ENCODE results near the gene SHQ1. TPM values are rescaled to one million over a fixed set of nuclear protein-coding genes. Genes with fewer than 3 reads are reported as not detected.

SHQ1 gene
- total and polyA plus RNA-seq, 9 of the 15 experiments (the other 6 are each of a cell fraction or from before 2014, with no cell fraction given) = 9.2 to 25.0 (median 14.1) TPM

DNA sequence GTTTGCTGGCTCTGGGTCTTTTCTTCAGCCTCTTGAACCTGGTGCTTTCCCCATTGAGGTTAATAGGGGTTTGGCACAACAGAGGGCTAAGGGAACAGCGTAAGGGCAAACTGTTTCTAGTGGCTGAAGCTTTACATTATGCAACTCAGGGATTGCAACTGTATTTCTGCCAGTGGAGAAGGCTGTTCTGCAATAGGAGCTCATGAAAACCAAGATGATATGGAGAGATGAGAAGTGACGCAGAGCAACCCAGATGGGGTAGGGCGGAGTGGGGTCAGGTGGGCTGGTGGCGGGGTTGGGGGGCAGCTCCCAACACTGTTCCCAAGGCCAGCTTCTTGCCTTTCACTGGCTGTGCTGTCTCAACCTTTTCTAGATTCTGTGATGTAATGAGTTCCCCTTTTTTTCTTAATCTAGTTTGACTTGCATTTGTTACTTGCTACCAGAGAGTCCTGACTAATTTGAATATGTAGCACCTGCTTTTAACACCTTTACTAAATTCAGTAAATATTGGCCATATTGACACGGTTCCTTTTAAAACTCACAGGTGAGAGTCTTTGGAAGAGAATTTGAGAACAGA is 46.8 kb upstream of the SHQ1 start:
- Histone ChIP-seq H2AFZ (ENCODE audit: low read depth, low read length) (no peak overlapping the region), H3K36me3 (ENCODE audit: control insufficient read depth, insufficient read depth, low read length) (no peaks in the 10 kb centered on the region), H3K4me3 (no peak overlapping the region), H3K9me1 (ENCODE audit: control insufficient read depth, insufficient read depth, low read length) (no peaks in the 10 kb centered on the region), H3K79me2 (ENCODE audit: control insufficient read depth, insufficient read depth, low read length) (no peaks in the 10 kb centered on the region), H3K9me3 (replicated peaks; ENCODE audit: control insufficient read depth, insufficient read depth, low read depth, low read length) (no peaks in the 10 kb centered on the region), H3K4me2 (ENCODE audit: insufficient read depth, low read length) (no peak overlapping the region), H4K20me1 (replicated peaks; ENCODE audit: control insufficient read depth, insufficient read depth, low read length) (no peaks in the 10 kb centered on the region), H3K9ac (ENCODE audit: insufficient read depth in 1 of 2, low read depth in 2 of 2, low read length in 2 of 2) (no peak overlapping the region), H3K27me3 (ENCODE audit: control insufficient read depth in 2 of 2, insufficient read depth in 2 of 2, low read length in 2 of 2) (no peaks in the 10 kb centered on the region), H3K27ac (ENCODE audit: extremely low read depth, low read depth, low read length) (no peak overlapping the region), H3K4me1 (replicated peaks in 1 of 2; ENCODE audit: control insufficient read depth in 2 of 2, insufficient read depth in 2 of 2, low read length in 2 of 2) (peaks cover 0 to 11% of the 10 kb centered on the region in 2 experiments; a peak in 3 of 5 replicates)
- FAIRE-seq = no peak
- TF ChIP-seq SAP30 (IDR thresholded peaks at IDR 0.05; ENCODE audit: borderline replicate concordance, insufficient read depth, low read depth, low read length, poor library complexity, severe bottlenecking) (no peak), SPI1 (IDR thresholded peaks at IDR 0.05; ENCODE audit: borderline replicate concordance, low read depth, low read length) (peak; percentile 48; the same call in 1 of the 2 replicates)
- CTCF ChIA-PET (ENCODE audit: low intra/inter-chr PET ratio) = no interaction called here
- no peak for ATAC-seq
- DNase-seq (ENCODE audit: extremely low read depth in 1 of 4, low spot score in 3 of 4) = no peak
- in situ Hi-C loops (cut with MboI) (no loop called here), intact Hi-C loops (cut with micrococcal nuclease) (no loop called here)
- POLR2A ChIA-PET = no interaction called here
- WGBS (ENCODE audit: insufficient coverage, low coverage, missing lambda C conversion rate) = 40% methylated on average over 2 of the region's 5 CpGs
- no TSS peak for BruUV-seq (replicated peaks)

DNA sequence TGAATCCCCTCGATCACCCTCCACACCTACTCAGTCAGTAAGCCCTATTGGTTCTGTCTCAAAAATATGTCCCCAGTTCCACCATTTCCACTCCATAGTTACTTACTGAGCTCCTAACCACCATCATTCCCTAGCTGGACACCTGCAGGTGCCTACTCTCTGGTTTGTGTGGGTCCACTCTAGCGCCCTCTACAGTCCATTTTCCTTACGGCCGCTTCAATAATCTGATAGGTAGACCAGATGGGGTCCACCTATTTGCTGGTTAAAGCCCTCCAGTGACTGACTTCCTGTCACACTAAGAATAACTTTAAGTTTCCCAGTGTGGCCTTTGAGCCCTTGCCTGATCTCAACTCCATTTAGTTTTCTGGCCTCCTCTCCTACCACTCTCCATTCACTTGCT is 44.6 kb upstream of the SHQ1 start:
- intact Hi-C loops (cut with micrococcal nuclease) (no loop called here), in situ Hi-C loops (cut with MboI) (no loop called here)
- peaks cover 4 to 14% of the 10 kb centered on the region in 2 experiments; a peak in 3 of 5 replicates for H3K4me1 ChIP-seq (replicated peaks in 1 of 2; ENCODE audit: control insufficient read depth in 2 of 2, insufficient read depth in 2 of 2, low read length in 2 of 2)
- no peak overlapping the region for H3K4me2 ChIP-seq (ENCODE audit: insufficient read depth, low read length)
- peak; percentile 48 to 64 (median 63) for DNase-seq (ENCODE audit: extremely low read depth in 1 of 4, low spot score in 3 of 4)
- no peaks in the 10 kb centered on the region for H3K9me3 ChIP-seq (replicated peaks; ENCODE audit: control insufficient read depth, insufficient read depth, low read depth, low read length)
- H3K36me3 ChIP-seq (ENCODE audit: control insufficient read depth, insufficient read depth, low read length) = no peaks in the 10 kb centered on the region
- no peaks in the 10 kb centered on the region for H3K9me1 ChIP-seq (ENCODE audit: control insufficient read depth, insufficient read depth, low read length)
- POLR2A ChIA-PET = interaction anchor here (0.6 kb wide), 1 partner anchor 13 kb away, joined by 3 read pairs; no protein-coding TSS in a partner anchor
- ATAC-seq = peak; percentile 68
- no peaks in the 10 kb centered on the region for H4K20me1 ChIP-seq (replicated peaks; ENCODE audit: control insufficient read depth, insufficient read depth, low read length)
- no TSS peak for BruUV-seq (replicated peaks)
- 43% methylated on average over 4 of the region's 4 CpGs for WGBS (ENCODE audit: insufficient coverage, low coverage, missing lambda C conversion rate)
- no peak overlapping the region for H3K27ac ChIP-seq (ENCODE audit: extremely low read depth, low read depth, low read length)
- H3K9ac ChIP-seq (ENCODE audit: insufficient read depth in 1 of 2, low read depth in 2 of 2, low read length in 2 of 2) = no peak overlapping the region
- no peak overlapping the region for H3K4me3 ChIP-seq
- FAIRE-seq = no peak
- H3K79me2 ChIP-seq (ENCODE audit: control insufficient read depth, insufficient read depth, low read length) = no peaks in the 10 kb centered on the region
- H2AFZ ChIP-seq (ENCODE audit: low read depth, low read length) = no peak overlapping the region
- CTCF ChIA-PET (ENCODE audit: low intra/inter-chr PET ratio) = no interaction called here
- no peaks in the 10 kb centered on the region for H3K27me3 ChIP-seq (ENCODE audit: control insufficient read depth in 2 of 2, insufficient read depth in 2 of 2, low read length in 2 of 2)
- TF ChIP-seq SRSF1 (IDR thresholded peaks at IDR 0.05; ENCODE audit: low read depth, low read length) = no peak
- TF ChIP-seq, protein P1, sequence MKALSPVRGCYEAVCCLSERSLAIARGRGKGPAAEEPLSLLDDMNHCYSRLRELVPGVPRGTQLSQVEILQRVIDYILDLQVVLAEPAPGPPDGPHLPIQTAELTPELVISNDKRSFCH (CRISPR knock-in tag; IDR thresholded peaks at IDR 0.05) = no peak
- TF ChIP-seq, protein P1 (tag; IDR thresholded peaks at IDR 0.05) = no peak
- TF ChIP-seq RAD21 (CRISPR knock-in tag; conservative IDR thresholded peaks at IDR 0.05 in 1 of 2, IDR thresholded peaks at IDR 0.05 in 1 of 2) = peak in 1 of 2 experiments; percentile 20; a peak in 1 of 4 replicates
- TF ChIP-seq, protein P2, sequence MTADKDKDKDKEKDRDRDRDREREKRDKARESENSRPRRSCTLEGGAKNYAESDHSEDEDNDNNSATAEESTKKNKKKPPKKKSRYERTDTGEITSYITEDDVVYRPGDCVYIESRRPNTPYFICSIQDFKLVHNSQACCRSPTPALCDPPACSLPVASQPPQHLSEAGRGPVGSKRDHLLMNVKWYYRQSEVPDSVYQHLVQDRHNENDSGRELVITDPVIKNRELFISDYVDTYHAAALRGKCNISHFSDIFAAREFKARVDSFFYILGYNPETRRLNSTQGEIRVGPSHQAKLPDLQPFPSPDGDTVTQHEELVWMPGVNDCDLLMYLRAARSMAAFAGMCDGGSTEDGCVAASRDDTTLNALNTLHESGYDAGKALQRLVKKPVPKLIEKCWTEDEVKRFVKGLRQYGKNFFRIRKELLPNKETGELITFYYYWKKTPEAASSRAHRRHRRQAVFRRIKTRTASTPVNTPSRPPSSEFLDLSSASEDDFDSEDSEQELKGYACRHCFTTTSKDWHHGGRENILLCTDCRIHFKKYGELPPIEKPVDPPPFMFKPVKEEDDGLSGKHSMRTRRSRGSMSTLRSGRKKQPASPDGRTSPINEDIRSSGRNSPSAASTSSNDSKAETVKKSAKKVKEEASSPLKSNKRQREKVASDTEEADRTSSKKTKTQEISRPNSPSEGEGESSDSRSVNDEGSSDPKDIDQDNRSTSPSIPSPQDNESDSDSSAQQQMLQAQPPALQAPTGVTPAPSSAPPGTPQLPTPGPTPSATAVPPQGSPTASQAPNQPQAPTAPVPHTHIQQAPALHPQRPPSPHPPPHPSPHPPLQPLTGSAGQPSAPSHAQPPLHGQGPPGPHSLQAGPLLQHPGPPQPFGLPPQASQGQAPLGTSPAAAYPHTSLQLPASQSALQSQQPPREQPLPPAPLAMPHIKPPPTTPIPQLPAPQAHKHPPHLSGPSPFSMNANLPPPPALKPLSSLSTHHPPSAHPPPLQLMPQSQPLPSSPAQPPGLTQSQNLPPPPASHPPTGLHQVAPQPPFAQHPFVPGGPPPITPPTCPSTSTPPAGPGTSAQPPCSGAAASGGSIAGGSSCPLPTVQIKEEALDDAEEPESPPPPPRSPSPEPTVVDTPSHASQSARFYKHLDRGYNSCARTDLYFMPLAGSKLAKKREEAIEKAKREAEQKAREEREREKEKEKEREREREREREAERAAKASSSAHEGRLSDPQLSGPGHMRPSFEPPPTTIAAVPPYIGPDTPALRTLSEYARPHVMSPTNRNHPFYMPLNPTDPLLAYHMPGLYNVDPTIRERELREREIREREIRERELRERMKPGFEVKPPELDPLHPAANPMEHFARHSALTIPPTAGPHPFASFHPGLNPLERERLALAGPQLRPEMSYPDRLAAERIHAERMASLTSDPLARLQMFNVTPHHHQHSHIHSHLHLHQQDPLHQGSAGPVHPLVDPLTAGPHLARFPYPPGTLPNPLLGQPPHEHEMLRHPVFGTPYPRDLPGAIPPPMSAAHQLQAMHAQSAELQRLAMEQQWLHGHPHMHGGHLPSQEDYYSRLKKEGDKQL (CRISPR knock-in tag; IDR thresholded peaks at IDR 0.05; ENCODE audit: borderline replicate concordance) = no peak
- no peak for TF ChIP-seq POLR3G (IDR thresholded peaks at IDR 0.05; ENCODE audit: extremely low read depth, insufficient read length, insufficient replicate concordance)
